Natural killer cell treated with Interleukin-12 subunit alpha and Interleukin-12 subunit beta and Interleukin-15 and Interleukin-18, amount 100 ng/mL, for 72 hours (primary cell): ENCODE data around the gene RGS16. TPM values are rescaled to one million over a fixed set of nuclear protein-coding genes. Genes with fewer than 3 reads are reported as not detected.
A peak's percentile ranks its signal among the peaks of the same experiment; 100 is the strongest.

Experiments
- ATAC-seq, 2 donors: fragments of 150-1000 bp; cut with Tn5 transposase in 1 of 2; sonication (Bioruptor Pico), chemical (Tn5 transposase) in 1 of 2; 2 replicates each; pipeline ENCODE4 v1.10.0; 2021
- DNase-seq: peaks from one replicate; pipeline ENCODE4 v3.0.0; 2022; ENCODE audit warnings: low spot score
- H3K27ac Mint-ChIP-seq, 2 donors: 1 replicate in 1 of 2; 2 replicates in 1 of 2; pipeline ENCODE4 v1.8.0; 2022; ENCODE audit warnings: mixed read lengths in 2 of 2, mild to moderate bottlenecking in 1 of 2, moderate library complexity in 1 of 2
- H3K27me3 Mint-ChIP-seq, 2 donors: 1 replicate in 1 of 2; 2 replicates in 1 of 2; pipeline ENCODE4 v1.8.0; 2022; ENCODE audit warnings: mixed read lengths in 2 of 2
- H3K36me3 Mint-ChIP-seq: one replicate; pipeline ENCODE4 v1.8.0; 2022; ENCODE audit warnings: mixed read lengths
- H3K4me1 Mint-ChIP-seq, 2 donors: 1 replicate in 1 of 2; 2 replicates in 1 of 2; pipeline ENCODE4 v1.8.0; 2022; ENCODE audit warnings: low read depth in 2 of 2, mixed read lengths in 2 of 2, mild to moderate bottlenecking in 1 of 2
- H3K4me3 Mint-ChIP-seq: one replicate; pipeline ENCODE4 v1.8.0; 2022; ENCODE audit warnings: mixed read lengths
- H3K9me3 Mint-ChIP-seq: 2 replicates; pipeline ENCODE4 v1.8.0; 2022; ENCODE audit warnings: mixed read lengths
- total RNA-seq, 2 donors: library from RNA; stranded (reverse); gene quantifications; one replicate each; pipeline ENCODE4 v1.2.3, GENCODE V29; 2022

The RGS16 gene
- total RNA-seq, 2 donors from 2014 or later = 33.0 to 102 TPM

- H3K27me3 Mint-ChIP-seq = peaks cover 0 to 11% of the 10 kb centered on the region in 2 donors
- DNase-seq = no peak
- H3K4me1 Mint-ChIP-seq = peaks cover 0 to 14% of the 10 kb centered on the region in 2 donors
- H3K4me3 Mint-ChIP-seq = no peak overlapping the region
- no peaks in the 10 kb centered on the region for H3K9me3 Mint-ChIP-seq
- no peak overlapping the region for H3K27ac Mint-ChIP-seq
- no peaks in the 10 kb centered on the region for H3K36me3 Mint-ChIP-seq
- peak; percentile 62 to 81 for ATAC-seq
Observed at GRCh38 chr1:182595641-182596240, 8.4 kb downstream of the RGS16 start.

- Mint-ChIP-seq H3K27me3 (peaks cover 0 to 11% of the 10 kb centered on the region in 2 donors), H3K4me1 (peaks cover 35 to 44% of the 10 kb centered on the region in 2 donors), H3K4me3 (peak overlapping the region; percentile 90), H3K9me3 (no peaks in the 10 kb centered on the region), H3K27ac (peak overlapping the region; percentile 95 to 100), H3K36me3 (no peaks in the 10 kb centered on the region)
- DNase-seq = no peak
- no peak for ATAC-seq
Observed at GRCh38 chr1:182589931-182590330, 14.3 kb downstream of the RGS16 start.

DNA sequence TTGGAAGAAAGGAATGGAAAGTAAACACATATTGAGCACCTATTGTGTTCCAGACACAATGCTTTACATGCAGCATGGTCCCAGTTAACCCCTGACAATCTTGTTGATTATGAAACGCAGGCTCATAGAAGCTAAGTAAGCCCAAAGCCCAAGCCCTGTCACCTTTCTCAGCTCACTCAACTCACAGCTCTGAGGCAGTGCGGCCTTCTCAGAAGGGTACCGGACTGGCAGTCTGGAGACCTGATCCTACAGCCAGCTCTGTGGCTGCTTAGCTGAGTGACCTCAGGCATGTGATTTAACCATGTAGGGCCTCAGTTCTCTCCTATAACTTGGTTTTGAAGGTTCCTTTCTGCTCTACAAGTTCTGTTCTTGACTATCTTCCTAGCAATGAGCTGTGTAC is 14.7 kb downstream of the RGS16 start:
- ATAC-seq (no peak), DNase-seq (no peak)
- Mint-ChIP-seq H3K4me3 (peak overlapping the region; percentile 90), H3K27ac (peak overlapping the region; percentile 95 to 100), H3K4me1 (peaks cover 39 to 48% of the 10 kb centered on the region in 2 donors), H3K27me3 (peaks cover 0 to 11% of the 10 kb centered on the region in 2 donors), H3K36me3 (no peaks in the 10 kb centered on the region), H3K9me3 (no peaks in the 10 kb centered on the region)

GRCh38 chr1:182588500-182589396 is 15.4 kb downstream of the RGS16 start, which contains the start of gene RNASEL:
Gene RNASEL (minus strand): TSS chr1:182589256. CDS start chr1:182586806, 2,450 bp downstream.
- H3K4me1 Mint-ChIP-seq = peaks cover 41 to 51% of the 10 kb centered on the region in 2 donors

GRCh38 chr1:182587666-182588499 is 16.3 kb downstream of the RGS16 start:
- peak in 1 of 2 donors; percentile 2 for ATAC-seq
- Mint-ChIP-seq H3K27me3 (peaks cover 0 to 6% of the 10 kb centered on the region in 2 donors), H3K27ac (peak overlapping the region; percentile 95 to 100), H3K36me3 (no peaks in the 10 kb centered on the region), H3K4me1 (peaks cover 46 to 60% of the 10 kb centered on the region in 2 donors), H3K4me3 (peak overlapping the region; percentile 90), H3K9me3 (no peaks in the 10 kb centered on the region)
- DNase-seq = no peak

More at GRCh38 chr1:182588500-182589396, 15.4 kb downstream of the RGS16 start, which contains the start of gene RNASEL:
- H3K9me3 Mint-ChIP-seq = no peaks in the 10 kb centered on the region
- peak; percentile 90 to 93 for ATAC-seq
- H3K27ac Mint-ChIP-seq = peak within 1 kb of the TSS; percentile 95 to 100
- DNase-seq = no peak
- peak within 1 kb of the TSS; percentile 90 for H3K4me3 Mint-ChIP-seq
- peaks cover 0 to 11% of the 10 kb centered on the region in 2 donors for H3K27me3 Mint-ChIP-seq
- no peaks in the 10 kb centered on the region for H3K36me3 Mint-ChIP-seq

DNA sequence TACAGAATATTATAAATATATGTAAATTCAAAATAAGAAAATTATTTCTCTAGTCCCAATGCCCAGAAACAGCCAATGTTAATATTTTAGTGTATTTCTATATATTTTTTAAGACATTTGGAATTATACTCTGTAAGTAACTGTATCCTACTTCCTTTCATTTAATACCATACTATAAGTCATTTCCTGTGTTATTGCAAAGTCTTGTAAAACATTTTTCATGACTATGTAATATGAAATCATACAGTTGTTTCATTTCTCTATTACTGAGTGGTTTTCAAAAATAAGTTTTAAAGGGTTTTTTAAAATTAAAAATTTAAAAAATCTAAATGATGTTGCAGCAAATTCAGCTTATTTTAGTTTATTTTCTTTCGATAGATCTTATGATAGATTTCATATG is 17.1 kb downstream of the RGS16 start:
- peaks cover 51 to 64% of the 10 kb centered on the region in 2 donors for H3K4me1 Mint-ChIP-seq
- DNase-seq (no peak), ATAC-seq (no peak)
- H3K36me3 Mint-ChIP-seq = peaks cover 3% of the 10 kb centered on the region
- no peaks in the 10 kb centered on the region for H3K9me3 Mint-ChIP-seq
- no peak overlapping the region for H3K4me3 Mint-ChIP-seq
- peak overlapping the region in 1 of 2 donors; percentile 100 for H3K27ac Mint-ChIP-seq
- H3K27me3 Mint-ChIP-seq = peaks cover 0 to 3% of the 10 kb centered on the region in 2 donors

- peaks cover 6% of the 10 kb centered on the region for H3K36me3 Mint-ChIP-seq
- peaks cover 53 to 66% of the 10 kb centered on the region in 2 donors for H3K4me1 Mint-ChIP-seq
- H3K27me3 Mint-ChIP-seq = no peaks in the 10 kb centered on the region
- DNase-seq (no peak), ATAC-seq (no peak)
- H3K4me3 Mint-ChIP-seq = no peak overlapping the region
- H3K9me3 Mint-ChIP-seq = no peaks in the 10 kb centered on the region
- no peak overlapping the region for H3K27ac Mint-ChIP-seq
Observed at GRCh38 chr1:182586380-182586779, 17.8 kb downstream of the RGS16 start.

- no peak for ATAC-seq
- DNase-seq = no peak
- Mint-ChIP-seq H3K27me3 (no peaks in the 10 kb centered on the region), H3K27ac (peak overlapping the region in 1 of 2 donors; percentile 49), H3K9me3 (no peaks in the 10 kb centered on the region), H3K4me3 (no peak overlapping the region), H3K4me1 (peaks cover 50 to 60% of the 10 kb centered on the region in 2 donors), H3K36me3 (peaks cover 10% of the 10 kb centered on the region)
Observed at GRCh38 chr1:182584746-182585145, 19.4 kb downstream of the RGS16 start.

GRCh38 chr1:182580736-182581135 is 23.5 kb downstream of the RGS16 start:
- no peak for ATAC-seq
- Mint-ChIP-seq H3K27ac (no peak overlapping the region), H3K4me1 (peaks cover 23 to 36% of the 10 kb centered on the region in 2 donors), H3K27me3 (no peaks in the 10 kb centered on the region), H3K36me3 (peaks cover 17% of the 10 kb centered on the region), H3K9me3 (no peaks in the 10 kb centered on the region), H3K4me3 (no peak overlapping the region)
- DNase-seq = no peak

DNA sequence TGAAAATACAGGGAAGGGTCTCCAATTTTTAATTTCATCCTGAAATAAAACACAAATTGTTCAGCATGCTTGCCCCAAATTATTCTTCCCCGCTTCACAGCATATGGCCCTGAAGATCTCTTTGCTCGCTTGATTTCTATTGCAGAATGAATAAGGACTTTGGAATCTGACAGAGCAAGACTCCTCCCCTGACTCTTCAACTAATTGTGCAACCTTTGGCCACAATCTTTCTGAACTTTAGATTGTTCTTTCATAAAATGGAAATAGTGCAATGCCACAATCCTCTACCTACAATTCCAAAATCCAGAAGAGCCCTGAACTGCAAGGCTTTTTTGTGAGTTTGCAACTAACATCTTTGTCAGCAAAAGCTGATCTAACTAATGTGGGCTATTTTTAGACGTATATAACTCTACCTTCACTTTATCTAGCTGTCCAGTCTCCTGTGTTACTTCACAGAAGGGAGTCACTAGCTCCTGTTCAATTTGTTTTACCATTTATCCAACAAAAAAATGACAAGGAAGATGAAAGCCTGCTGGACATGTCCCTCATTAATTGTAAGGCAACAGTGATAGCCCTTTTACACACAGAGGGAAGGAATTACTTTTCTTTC is 28.5 kb downstream of the RGS16 start:
- H3K9me3 Mint-ChIP-seq = no peaks in the 10 kb centered on the region
- no peak for ATAC-seq
- H3K4me3 Mint-ChIP-seq = no peak overlapping the region
- H3K27me3 Mint-ChIP-seq = no peaks in the 10 kb centered on the region
- H3K4me1 Mint-ChIP-seq = peaks cover 0 to 6% of the 10 kb centered on the region in 2 donors
- peaks cover 15% of the 10 kb centered on the region for H3K36me3 Mint-ChIP-seq
- DNase-seq = no peak
- H3K27ac Mint-ChIP-seq = no peak overlapping the region

- H3K27ac Mint-ChIP-seq = no peak overlapping the region
- H3K9me3 Mint-ChIP-seq = no peaks in the 10 kb centered on the region
- no peak for DNase-seq
- H3K36me3 Mint-ChIP-seq = peaks cover 7% of the 10 kb centered on the region
- no peak overlapping the region for H3K4me3 Mint-ChIP-seq
- H3K4me1 Mint-ChIP-seq = peaks cover 0 to 6% of the 10 kb centered on the region in 2 donors
- H3K27me3 Mint-ChIP-seq = no peaks in the 10 kb centered on the region
- ATAC-seq = no peak
Observed at GRCh38 chr1:182574156-182574555, 30.0 kb downstream of the RGS16 start.

DNA sequence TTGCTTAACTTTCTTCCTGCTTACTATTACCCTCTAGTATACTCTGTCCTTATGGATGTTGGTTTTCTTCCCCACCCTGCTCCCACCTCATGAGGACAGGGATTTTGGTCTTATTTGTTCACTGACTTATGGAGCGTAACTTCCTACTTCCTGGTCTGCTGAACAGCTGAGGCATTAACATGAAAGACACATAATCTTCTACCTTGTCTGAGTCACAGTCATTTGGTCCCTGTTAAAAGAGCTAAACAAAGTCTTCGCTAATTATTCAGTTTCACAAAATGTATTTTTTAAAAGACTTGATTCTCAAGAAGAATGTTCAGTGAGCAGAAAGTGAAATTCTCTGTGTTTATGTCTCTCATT is 33.6 kb downstream of the RGS16 start:
- Mint-ChIP-seq H3K36me3 (peaks cover 2% of the 10 kb centered on the region), H3K9me3 (no peaks in the 10 kb centered on the region), H3K27me3 (peaks cover 0 to 2% of the 10 kb centered on the region in 2 donors), H3K27ac (no peak overlapping the region), H3K4me1 (peaks cover 0 to under 1% of the 10 kb centered on the region in 2 donors), H3K4me3 (no peak overlapping the region)
- ATAC-seq (no peak), DNase-seq (no peak)
